Measurements from ENCODE around the gene MPST.

Gene MPST

DNA sequence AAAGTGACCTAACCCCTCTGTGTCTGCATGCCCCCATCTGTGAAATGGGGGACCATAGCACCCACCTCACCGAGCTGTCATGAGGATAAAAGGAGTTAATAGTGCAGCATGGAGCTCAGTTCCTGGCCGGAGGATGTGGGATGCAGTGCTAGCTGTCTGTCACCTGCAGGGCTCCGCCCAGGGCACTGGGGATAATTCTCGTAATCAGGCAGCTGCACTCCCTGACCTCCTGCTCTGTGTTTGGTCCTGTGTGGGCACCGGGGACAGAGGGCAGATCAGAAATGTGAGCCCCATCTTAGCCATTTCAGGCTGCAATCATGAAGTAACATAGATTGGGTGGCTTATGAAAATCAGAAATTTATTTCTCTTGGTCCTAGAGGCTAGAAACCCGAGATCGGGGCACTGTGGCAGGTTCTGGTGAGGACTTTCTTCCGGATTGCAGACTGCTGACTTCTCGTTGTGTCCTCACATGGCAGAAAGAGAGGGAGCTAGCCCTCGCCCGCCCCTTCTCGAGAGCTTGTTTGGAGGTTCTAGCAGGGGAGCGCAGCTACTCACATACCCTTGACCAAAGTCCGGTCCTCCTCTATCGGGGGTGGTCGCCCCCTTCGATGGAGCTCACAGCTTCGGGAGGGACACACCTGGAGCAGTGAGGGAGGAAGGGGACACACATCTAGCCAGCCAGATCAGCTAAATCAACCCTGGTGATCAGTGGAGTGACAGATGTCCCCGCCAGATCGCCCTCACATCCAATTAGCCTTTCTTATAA is 35.2 kb downstream of the MPST start:
- H3K79me2 ChIP-seq (ENCODE audit: low read length) = no peaks in the 10 kb centered on the region
- no peaks in the 10 kb centered on the region; the same call in 1 of the 2 replicates for H3K27me3 ChIP-seq (ENCODE audit: low read depth, low read length)
- H3K27ac ChIP-seq (ENCODE audit: low read length) = no peak overlapping the region
- H4K20me1 ChIP-seq (ENCODE audit: insufficient read depth, low read length) = no peaks in the 10 kb centered on the region
- no peak overlapping the region for H2AFZ ChIP-seq (ENCODE audit: low read depth, low read length)
- H3K9ac ChIP-seq (ENCODE audit: low read length) = no peak overlapping the region
- no peak overlapping the region for H3K4me3 ChIP-seq (ENCODE audit: low read length)
- no peak overlapping the region for H3K4me2 ChIP-seq (ENCODE audit: low read length)
- no peaks in the 10 kb centered on the region for H3K9me3 ChIP-seq (ENCODE audit: insufficient read depth, low read length)
- H3K4me1 ChIP-seq (ENCODE audit: low read length) = peaks cover 6% of the 10 kb centered on the region
- peaks cover under 1% of the 10 kb centered on the region for H3K36me3 ChIP-seq (replicated peaks; ENCODE audit: low read depth, low read length)
- TF ChIP-seq, protein P1, sequence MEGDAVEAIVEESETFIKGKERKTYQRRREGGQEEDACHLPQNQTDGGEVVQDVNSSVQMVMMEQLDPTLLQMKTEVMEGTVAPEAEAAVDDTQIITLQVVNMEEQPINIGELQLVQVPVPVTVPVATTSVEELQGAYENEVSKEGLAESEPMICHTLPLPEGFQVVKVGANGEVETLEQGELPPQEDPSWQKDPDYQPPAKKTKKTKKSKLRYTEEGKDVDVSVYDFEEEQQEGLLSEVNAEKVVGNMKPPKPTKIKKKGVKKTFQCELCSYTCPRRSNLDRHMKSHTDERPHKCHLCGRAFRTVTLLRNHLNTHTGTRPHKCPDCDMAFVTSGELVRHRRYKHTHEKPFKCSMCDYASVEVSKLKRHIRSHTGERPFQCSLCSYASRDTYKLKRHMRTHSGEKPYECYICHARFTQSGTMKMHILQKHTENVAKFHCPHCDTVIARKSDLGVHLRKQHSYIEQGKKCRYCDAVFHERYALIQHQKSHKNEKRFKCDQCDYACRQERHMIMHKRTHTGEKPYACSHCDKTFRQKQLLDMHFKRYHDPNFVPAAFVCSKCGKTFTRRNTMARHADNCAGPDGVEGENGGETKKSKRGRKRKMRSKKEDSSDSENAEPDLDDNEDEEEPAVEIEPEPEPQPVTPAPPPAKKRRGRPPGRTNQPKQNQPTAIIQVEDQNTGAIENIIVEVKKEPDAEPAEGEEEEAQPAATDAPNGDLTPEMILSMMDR (IDR thresholded peaks at IDR 0.05; ENCODE audit: low read depth, low read length) = no peak
- TF ChIP-seq EZH2phosphoT487 (IDR thresholded peaks at IDR 0.05; ENCODE audit: low read depth) = no peak

DNA sequence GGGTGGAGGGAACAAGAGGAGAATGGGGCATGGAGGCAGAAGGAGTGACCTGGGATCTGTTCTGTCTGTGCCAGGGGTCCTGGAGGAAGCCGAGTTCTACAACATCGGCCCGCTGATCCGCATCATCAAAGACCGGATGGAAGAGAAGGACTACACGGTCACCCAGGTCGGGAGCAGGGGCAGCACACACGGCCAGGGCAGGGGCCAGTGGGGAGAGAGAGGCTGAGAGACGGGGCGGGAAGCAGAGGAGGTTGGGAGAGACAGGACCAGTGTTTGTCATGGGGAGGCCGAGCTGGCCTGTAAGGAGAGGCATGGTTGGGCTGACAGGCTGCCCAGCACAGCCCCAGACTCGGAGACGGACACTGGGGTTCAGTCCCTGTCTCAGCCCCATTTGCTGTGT is 36.7 kb downstream of the MPST start:
- no peaks in the 10 kb centered on the region for H4K20me1 ChIP-seq (ENCODE audit: insufficient read depth, low read length)

DNA sequence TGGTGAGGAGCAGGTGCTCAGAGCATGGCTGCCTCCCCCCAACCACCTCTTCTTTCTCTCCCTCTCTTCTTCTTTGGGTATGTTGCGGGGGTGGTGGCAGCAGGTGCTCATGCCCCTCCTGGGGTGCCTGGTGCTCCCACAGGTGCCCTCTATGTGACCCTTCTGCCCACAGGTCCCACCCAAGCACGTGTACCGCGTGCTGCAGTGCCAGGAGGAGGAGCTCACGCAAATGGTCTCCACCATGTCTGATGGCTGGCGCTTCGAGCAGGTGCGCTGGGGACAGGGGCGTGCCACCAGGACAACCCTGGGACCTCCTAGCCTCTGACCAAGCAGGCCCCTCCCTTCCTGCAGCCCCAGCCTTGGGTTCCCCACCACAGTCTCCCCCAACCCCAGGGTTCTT is 37.7 kb downstream of the MPST start:
- H3K36me3 ChIP-seq (replicated peaks; ENCODE audit: low read depth, low read length) = peaks cover 3% of the 10 kb centered on the region
- H3K4me2 ChIP-seq (ENCODE audit: low read length) = no peak overlapping the region
- no peak for TF ChIP-seq EZH2phosphoT487 (IDR thresholded peaks at IDR 0.05; ENCODE audit: low read depth)
- TF ChIP-seq, protein P1 (IDR thresholded peaks at IDR 0.05; ENCODE audit: low read depth, low read length) = no peak
- no peaks in the 10 kb centered on the region for H3K9me3 ChIP-seq (ENCODE audit: insufficient read depth, low read length)
- no peaks in the 10 kb centered on the region for H3K79me2 ChIP-seq (ENCODE audit: low read length)
- H3K4me1 ChIP-seq (ENCODE audit: low read length) = peaks cover 22% of the 10 kb centered on the region
- no peak overlapping the region for H3K27ac ChIP-seq (ENCODE audit: low read length)
- H3K4me3 ChIP-seq (ENCODE audit: low read length) = no peak overlapping the region
- H2AFZ ChIP-seq (ENCODE audit: low read depth, low read length) = no peak overlapping the region
- no peaks in the 10 kb centered on the region for H3K27me3 ChIP-seq (ENCODE audit: low read depth, low read length)
- H4K20me1 ChIP-seq (ENCODE audit: insufficient read depth, low read length) = no peaks in the 10 kb centered on the region
- H3K9ac ChIP-seq (ENCODE audit: low read length) = no peak overlapping the region

More for the DNA sequence above, 36.7 kb downstream of the MPST start:
- no peak for TF ChIP-seq EZH2phosphoT487 (IDR thresholded peaks at IDR 0.05; ENCODE audit: low read depth)
- TF ChIP-seq, protein P1 (IDR thresholded peaks at IDR 0.05; ENCODE audit: low read depth, low read length) = no peak
- Histone ChIP-seq H3K79me2 (ENCODE audit: low read length) (no peaks in the 10 kb centered on the region), H3K36me3 (replicated peaks; ENCODE audit: low read depth, low read length) (peaks cover 3% of the 10 kb centered on the region), H3K27me3 (ENCODE audit: low read depth, low read length) (no peaks in the 10 kb centered on the region), H3K4me3 (ENCODE audit: low read length) (no peak overlapping the region), H3K9me3 (ENCODE audit: insufficient read depth, low read length) (no peaks in the 10 kb centered on the region), H3K4me1 (ENCODE audit: low read length) (peaks cover 18% of the 10 kb centered on the region), H2AFZ (ENCODE audit: low read depth, low read length) (no peak overlapping the region), H3K9ac (ENCODE audit: low read length) (no peak overlapping the region), H3K4me2 (ENCODE audit: low read length) (no peak overlapping the region), H3K27ac (ENCODE audit: low read length) (no peak overlapping the region)

DNA sequence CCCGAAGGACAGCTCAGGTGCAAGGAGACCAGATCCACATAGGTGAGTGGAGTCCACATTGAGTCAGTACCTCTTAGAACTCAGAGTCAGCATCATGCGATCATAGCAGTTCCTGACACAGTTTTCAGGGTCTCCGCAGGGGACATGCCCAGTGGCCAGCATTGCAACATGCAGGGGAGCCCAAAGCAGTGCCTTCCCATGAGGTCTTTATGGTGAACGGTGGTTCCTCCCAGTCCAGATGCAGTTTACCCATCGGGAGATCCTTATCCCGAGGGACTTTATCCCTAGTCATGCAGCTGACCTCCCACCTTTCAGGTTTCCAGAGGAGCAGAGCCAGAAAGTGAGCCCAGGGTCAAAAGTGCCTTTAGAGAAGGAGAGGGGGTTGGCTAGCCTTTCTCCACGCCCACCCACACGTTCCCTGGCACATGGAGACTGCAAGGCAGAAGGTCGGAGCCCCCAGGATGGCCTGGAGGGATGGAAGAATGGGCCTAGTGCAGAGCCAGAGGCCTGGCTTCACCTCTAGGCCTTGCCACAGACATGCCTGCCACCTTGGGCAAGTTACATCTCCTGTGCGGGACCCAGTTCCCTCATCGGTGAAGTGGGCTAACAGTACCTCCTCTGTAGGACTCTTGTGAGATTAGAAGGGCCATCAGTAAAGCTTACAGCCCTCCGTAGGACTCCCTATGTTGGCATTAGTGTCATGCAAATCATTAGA is 38.4 kb downstream of the MPST start:
- Histone ChIP-seq H3K9ac (ENCODE audit: low read length) (no peak overlapping the region), H4K20me1 (ENCODE audit: insufficient read depth, low read length) (no peaks in the 10 kb centered on the region), H3K27me3 (ENCODE audit: low read depth, low read length) (no peaks in the 10 kb centered on the region), H3K4me1 (ENCODE audit: low read length) (peaks cover 18% of the 10 kb centered on the region), H3K79me2 (ENCODE audit: low read length) (no peaks in the 10 kb centered on the region), H3K27ac (ENCODE audit: low read length) (no peak overlapping the region), H3K36me3 (replicated peaks; ENCODE audit: low read depth, low read length) (peaks cover 3% of the 10 kb centered on the region), H3K4me3 (ENCODE audit: low read length) (no peak overlapping the region), H3K9me3 (ENCODE audit: insufficient read depth, low read length) (no peaks in the 10 kb centered on the region), H2AFZ (ENCODE audit: low read depth, low read length) (no peak overlapping the region), H3K4me2 (ENCODE audit: low read length) (no peak overlapping the region)
- no peak for TF ChIP-seq EZH2phosphoT487 (IDR thresholded peaks at IDR 0.05; ENCODE audit: low read depth)
- TF ChIP-seq, protein P1 (IDR thresholded peaks at IDR 0.05; ENCODE audit: low read depth, low read length) = no peak

Measured in OCI-LY3 (cell line).